ENCODE results near the gene DLGAP1. TPM values are rescaled to one million over a fixed set of nuclear protein-coding genes. Genes with fewer than 3 reads are reported as not detected.

Gene DLGAP1
- total RNA-seq, 4 donors from 2014 or later = 2.0 to 4.7 (median 2.1) TPM; not detected in 1

DNA sequence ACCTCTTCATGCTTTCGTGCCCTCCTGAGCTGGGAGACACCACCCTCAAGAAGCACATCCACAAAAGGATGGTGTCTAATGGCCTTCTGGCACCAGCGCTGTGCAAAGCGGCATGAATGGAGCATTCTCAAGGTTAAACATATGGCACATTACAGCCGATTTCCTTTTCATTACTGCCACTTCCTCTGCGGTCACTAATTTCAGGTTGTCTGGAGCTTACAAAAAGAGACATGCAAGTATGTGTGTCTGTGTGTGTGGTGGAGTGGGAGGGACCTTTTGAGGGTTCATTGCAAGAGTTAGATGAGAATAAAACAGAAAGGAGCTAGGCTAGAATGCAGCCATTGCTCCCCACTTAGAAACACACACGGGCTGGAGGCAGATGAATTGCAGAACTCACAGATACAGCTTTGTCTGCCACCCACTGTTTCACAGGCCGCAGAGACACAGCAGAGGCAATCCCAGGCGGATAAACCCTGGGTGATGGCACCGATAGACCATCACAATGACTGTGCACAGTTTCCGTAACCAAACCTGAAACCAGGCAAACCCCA lies 929.2 kb downstream of the DLGAP1 start:
- Histone ChIP-seq H3K4me3 (no peak overlapping the region), H3K36me3 (no peaks in the 10 kb centered on the region), H3K4me1 (no peaks in the 10 kb centered on the region), H3K27ac (peak overlapping the region; percentile 30), H3K27me3 (no peaks in the 10 kb centered on the region), H3K9me3 (no peaks in the 10 kb centered on the region)
- TF ChIP-seq POLR2A (IDR thresholded peaks at IDR 0.05) (no peak), POLR2AphosphoS5 (IDR thresholded peaks at IDR 0.05) (no peak)
- WGBS = 88% methylated on average over 10 of the region's 10 CpGs
- no peak for DNase-seq (ENCODE audit: low spot score in 2 of 2)

DNA sequence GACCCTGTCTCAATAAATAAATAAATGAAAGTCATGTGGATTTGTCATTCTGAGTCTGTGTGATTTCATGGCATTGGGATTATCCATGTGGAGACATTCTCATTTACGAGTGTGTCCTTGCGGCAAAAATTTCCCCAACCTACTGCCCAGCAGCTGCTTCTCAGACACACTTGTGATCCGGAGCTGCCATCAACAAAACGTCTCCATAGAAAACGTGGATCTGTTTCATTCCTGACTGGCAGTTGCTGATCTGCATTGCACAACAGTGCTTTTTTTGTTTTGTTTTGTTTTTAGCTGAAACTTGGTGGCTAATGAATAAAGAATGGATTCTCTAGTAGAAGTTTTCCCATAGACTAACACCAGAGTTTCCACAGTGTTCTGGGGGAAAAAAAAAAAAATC lies 930.4 kb downstream of the DLGAP1 start:
- Histone ChIP-seq H3K27ac (no peak overlapping the region), H3K27me3 (no peaks in the 10 kb centered on the region), H3K4me1 (no peaks in the 10 kb centered on the region), H3K36me3 (no peaks in the 10 kb centered on the region), H3K4me3 (no peak overlapping the region), H3K9me3 (no peaks in the 10 kb centered on the region)
- DNase-seq (ENCODE audit: low spot score in 2 of 2) = no peak
- TF ChIP-seq POLR2AphosphoS5 (IDR thresholded peaks at IDR 0.05) (no peak), EP300 (IDR thresholded peaks at IDR 0.05) (no peak), POLR2A (IDR thresholded peaks at IDR 0.05) (no peak)
- TF ChIP-seq, protein P1, sequence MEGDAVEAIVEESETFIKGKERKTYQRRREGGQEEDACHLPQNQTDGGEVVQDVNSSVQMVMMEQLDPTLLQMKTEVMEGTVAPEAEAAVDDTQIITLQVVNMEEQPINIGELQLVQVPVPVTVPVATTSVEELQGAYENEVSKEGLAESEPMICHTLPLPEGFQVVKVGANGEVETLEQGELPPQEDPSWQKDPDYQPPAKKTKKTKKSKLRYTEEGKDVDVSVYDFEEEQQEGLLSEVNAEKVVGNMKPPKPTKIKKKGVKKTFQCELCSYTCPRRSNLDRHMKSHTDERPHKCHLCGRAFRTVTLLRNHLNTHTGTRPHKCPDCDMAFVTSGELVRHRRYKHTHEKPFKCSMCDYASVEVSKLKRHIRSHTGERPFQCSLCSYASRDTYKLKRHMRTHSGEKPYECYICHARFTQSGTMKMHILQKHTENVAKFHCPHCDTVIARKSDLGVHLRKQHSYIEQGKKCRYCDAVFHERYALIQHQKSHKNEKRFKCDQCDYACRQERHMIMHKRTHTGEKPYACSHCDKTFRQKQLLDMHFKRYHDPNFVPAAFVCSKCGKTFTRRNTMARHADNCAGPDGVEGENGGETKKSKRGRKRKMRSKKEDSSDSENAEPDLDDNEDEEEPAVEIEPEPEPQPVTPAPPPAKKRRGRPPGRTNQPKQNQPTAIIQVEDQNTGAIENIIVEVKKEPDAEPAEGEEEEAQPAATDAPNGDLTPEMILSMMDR (IDR thresholded peaks at IDR 0.05) = no peak
- WGBS = 53% methylated on average over 5 of the region's 5 CpGs

DNA sequence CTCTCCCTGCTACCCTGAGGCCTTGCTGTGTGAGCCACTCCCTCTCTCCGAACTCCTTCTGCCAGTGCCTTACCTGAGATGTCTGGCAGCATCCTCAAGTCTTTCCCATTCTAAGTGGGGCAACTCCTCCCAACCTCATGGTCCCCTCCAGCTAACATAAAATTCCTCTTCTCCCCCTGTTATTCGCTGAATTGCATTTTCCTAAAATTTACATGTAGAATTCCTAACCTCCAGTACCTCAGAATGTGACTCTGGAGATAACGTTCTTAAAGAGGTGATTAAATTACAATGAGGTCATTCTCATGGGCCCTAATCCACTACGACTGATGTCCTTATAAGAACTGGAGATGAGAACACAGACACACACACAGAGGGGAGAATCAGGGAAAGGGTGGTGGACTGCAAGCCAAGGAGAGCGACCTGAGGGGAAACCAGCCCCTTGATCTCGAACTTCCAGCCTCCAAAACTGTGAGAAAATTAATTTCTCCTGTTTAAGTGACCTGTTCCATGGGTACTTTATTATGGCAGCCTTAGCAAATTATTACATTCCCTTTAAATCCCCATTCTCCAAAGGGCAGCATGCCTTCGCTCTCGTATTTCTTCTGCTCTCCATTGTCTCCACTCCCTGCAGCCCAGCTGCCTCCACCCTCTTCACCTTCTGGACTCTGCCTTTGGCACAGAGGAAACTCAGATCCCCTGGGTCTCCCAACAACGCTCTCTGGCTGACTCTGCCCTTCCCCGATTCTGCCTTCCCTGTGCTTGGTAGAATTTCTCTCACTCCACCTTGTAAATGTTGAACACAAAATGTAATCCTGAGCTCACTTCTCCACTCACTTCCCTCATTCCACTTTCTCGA lies 934.6 kb downstream of the DLGAP1 start:
- DNase-seq (ENCODE audit: low spot score in 2 of 2) = no peak
- TF ChIP-seq, protein P1 (IDR thresholded peaks at IDR 0.05) = no peak
- no peak for TF ChIP-seq EP300 (IDR thresholded peaks at IDR 0.05)
- no peak for TF ChIP-seq POLR2AphosphoS5 (IDR thresholded peaks at IDR 0.05)
- TF ChIP-seq POLR2A (IDR thresholded peaks at IDR 0.05) = no peak
- no peaks in the 10 kb centered on the region for H3K4me1 ChIP-seq
- no peak overlapping the region for H3K4me3 ChIP-seq
- H3K27ac ChIP-seq = no peak overlapping the region
- WGBS = 80% methylated on average over 11 of the region's 11 CpGs
- no peaks in the 10 kb centered on the region for H3K27me3 ChIP-seq
- no peaks in the 10 kb centered on the region for H3K36me3 ChIP-seq
- no peaks in the 10 kb centered on the region for H3K9me3 ChIP-seq

DNA sequence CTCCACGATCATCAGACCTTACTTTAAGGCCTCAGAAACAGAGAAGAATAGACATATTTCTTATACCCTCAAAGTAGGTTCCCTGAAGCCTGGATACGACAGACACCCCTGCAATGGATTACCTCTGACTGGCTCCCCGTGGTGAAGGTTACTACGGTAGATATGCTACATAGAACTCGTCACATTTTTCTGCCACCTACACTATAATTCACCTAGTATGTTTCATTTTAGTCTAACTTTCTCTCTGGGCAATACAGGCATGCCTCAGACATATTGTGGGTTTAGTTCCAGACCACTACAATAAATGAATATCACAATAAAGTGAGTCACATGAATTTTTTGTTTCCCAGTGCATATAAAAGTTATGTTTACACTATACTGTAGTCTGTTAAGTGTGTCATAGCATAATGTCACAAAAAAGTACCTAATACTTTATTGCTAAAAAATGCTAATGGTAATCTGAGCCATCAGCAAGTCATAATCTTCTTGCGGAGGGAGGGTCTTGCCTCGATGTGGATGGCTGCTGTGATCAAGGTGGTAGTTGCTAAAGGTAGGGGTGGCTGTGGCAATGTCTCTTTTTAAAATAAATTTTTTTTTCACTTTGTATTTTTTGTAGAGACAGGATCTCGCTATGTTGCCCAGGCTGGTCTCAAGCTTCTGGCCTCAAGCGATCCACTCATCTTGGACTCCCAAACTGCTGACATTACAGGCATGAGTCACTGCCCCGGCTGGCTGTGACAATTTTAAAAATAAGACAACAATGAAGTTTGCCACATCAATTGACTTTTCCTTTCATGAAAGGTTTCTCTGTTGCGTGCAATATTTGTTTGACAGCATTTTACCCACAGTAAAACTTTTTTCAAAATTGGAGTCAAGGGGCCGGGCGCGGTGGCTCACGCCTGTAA lies 940.5 kb downstream of the DLGAP1 start:
- Histone ChIP-seq H3K27me3 (no peaks in the 10 kb centered on the region), H3K36me3 (no peaks in the 10 kb centered on the region), H3K4me1 (peaks cover 13% of the 10 kb centered on the region), H3K4me3 (no peak overlapping the region), H3K9me3 (no peaks in the 10 kb centered on the region), H3K27ac (no peak overlapping the region)
- DNase-seq (ENCODE audit: low spot score in 2 of 2) = no peak
- TF ChIP-seq, protein P1 (IDR thresholded peaks at IDR 0.05) = no peak
- TF ChIP-seq POLR2AphosphoS5 (IDR thresholded peaks at IDR 0.05) = no peak
- TF ChIP-seq EP300 (IDR thresholded peaks at IDR 0.05) = no peak
- TF ChIP-seq POLR2A (IDR thresholded peaks at IDR 0.05) = no peak
- 82% methylated on average over 15 of the region's 15 CpGs for WGBS

DNA sequence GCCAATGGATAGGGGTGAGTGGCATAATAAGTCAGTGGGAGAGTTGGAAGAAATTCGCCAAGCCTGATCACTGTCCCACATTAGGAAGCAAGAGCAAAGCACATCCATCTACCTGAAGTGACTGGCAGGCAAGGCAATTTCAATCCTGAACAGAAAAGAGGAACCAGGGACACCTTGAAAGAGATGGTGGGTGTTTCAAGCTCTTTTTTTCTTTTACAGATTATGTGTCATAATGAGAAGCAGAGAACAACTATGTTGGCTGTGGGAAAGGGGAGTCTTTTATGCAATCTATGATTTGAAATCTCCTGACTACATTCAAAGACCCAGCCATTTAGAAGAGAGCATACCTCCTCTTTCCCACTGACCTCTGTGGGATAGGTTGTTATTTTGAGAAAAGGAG lies 941.6 kb downstream of the DLGAP1 start:
- DNase-seq (ENCODE audit: low spot score in 2 of 2) = no peak
- WGBS = 100% methylated on average over 1 of the region's 1 CpG
- no peaks in the 10 kb centered on the region for H3K9me3 ChIP-seq
- no peak overlapping the region for H3K4me3 ChIP-seq
- no peak for TF ChIP-seq POLR2AphosphoS5 (IDR thresholded peaks at IDR 0.05)
- no peak for TF ChIP-seq EP300 (IDR thresholded peaks at IDR 0.05)
- no peak for TF ChIP-seq POLR2A (IDR thresholded peaks at IDR 0.05)
- TF ChIP-seq, protein P1 (IDR thresholded peaks at IDR 0.05) = no peak
- no peaks in the 10 kb centered on the region for H3K36me3 ChIP-seq
- H3K4me1 ChIP-seq = peaks cover 21% of the 10 kb centered on the region
- H3K27ac ChIP-seq = no peak overlapping the region
- H3K27me3 ChIP-seq = no peaks in the 10 kb centered on the region
